Measurements from ENCODE around the gene TPX2.

TPX2 gene

DNA sequence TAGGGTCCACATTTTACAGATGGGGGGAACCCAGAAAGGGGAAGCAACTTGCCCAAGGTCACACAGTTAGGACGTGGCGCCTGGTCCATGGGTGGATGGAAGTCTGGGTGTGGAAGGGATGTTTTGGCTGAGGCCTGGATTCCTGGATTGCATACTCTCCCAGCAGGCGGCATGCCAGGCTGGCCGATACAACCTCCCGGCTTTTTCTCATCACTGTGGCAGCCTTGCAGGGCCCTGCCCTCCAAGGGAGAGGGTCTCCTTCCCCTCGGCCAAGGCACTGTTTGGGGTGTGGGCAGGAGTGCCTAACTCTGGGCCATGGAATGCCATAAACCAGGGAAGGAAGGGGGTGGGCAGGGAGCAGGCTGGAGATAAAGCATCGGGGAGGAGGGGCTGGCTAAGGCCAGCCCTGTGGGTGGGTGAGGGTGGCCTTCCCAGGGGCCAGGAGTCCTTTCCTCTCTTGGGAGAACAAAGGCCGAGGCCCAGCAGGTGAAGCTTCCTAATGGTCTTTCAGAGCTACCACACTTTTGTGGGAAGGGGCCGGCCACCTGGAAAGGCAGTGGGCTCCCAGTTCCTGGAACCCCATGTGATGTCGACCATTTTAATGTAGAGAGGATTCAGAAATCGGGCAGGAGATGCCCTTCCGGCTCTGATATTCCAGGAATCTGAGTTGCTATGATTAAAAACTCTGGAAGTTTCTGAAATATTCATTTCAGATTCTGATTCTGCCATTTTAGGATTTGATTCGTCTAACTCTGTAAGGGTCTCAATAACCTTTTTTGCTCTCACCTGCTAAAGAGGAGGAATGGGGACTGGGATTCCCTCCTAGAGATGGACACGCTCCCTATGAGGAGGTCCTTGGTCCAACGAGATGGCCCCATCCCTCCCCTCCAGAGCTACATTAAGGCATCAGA lies 102.1 kb downstream of the TPX2 start:
- in situ Hi-C loops (cut with MboI; ENCODE audit: low sequenced_read_pairs, unreplicated experiment) = loop anchor here (25.0 kb wide), 1 partner anchor 821 kb away; the partner anchor contains the start of gene C20orf203
- DNase-seq (ENCODE audit: low spot score) = no peak

DNA sequence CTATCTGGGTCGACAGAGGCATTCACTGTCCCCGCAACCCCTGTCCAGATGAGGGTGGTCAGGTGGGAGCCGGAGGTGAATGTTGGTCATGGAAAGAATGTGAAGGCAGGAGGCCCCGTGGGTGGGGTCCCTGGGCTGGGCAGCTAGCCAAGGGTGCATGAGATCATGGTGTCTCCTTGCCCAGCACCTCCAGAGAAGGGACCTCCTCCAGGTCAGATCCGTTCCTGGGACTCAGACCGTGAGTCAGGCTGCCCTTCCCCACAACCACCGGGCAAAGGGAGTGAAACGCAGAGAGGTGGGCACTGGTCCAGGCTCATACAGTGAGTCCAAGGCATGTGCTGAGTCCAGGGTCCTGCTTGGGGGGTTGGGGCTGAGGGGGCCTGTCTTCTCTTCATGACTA lies 102.8 kb downstream of the TPX2 start:
- DNase-seq (ENCODE audit: low spot score) = no peak
- in situ Hi-C loops (cut with MboI; ENCODE audit: low sequenced_read_pairs, unreplicated experiment) = loop anchor here (25.0 kb wide), 1 partner anchor 820 kb away; the partner anchor contains the start of gene C20orf203

More for the DNA sequence above, 102.1 kb downstream of the TPX2 start:
- TF ChIP-seq, protein P1, sequence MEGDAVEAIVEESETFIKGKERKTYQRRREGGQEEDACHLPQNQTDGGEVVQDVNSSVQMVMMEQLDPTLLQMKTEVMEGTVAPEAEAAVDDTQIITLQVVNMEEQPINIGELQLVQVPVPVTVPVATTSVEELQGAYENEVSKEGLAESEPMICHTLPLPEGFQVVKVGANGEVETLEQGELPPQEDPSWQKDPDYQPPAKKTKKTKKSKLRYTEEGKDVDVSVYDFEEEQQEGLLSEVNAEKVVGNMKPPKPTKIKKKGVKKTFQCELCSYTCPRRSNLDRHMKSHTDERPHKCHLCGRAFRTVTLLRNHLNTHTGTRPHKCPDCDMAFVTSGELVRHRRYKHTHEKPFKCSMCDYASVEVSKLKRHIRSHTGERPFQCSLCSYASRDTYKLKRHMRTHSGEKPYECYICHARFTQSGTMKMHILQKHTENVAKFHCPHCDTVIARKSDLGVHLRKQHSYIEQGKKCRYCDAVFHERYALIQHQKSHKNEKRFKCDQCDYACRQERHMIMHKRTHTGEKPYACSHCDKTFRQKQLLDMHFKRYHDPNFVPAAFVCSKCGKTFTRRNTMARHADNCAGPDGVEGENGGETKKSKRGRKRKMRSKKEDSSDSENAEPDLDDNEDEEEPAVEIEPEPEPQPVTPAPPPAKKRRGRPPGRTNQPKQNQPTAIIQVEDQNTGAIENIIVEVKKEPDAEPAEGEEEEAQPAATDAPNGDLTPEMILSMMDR (IDR thresholded peaks at IDR 0.05; ENCODE audit: borderline replicate concordance, control extremely low read depth, extremely low read depth, insufficient read depth, missing control alignments) = no peak

DNA sequence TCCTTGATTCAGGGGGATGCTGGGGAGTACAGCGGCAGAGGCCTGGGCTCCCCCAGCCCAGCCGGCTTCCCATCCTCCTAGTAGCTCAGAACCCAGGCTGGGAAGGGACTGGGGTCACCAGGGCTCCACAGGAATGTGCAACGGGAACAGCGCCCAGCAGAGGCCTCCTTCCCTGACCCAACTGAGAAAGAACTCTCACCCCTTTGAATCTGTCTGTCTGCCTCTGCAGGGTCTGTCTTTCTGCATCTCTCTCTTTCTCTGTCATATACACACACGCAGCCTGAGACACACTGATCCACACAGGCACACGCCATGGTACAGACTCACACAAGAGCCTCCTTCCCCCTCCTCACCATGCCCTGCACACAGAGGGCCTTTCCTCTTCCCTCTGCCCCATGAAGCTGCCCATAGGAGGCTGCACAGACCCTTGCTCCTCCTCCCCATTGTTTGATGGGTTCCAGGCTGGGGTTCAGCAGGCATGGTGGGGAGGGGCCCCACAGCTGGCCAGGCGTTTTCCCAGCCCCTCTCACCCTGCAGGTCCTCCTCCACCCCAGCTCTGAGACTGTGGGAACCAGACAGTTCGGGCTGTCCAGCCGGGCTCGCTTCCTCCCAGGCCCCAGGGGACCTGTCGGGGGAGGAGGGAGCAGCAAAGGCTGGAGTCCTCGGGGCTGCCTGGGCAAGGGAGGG lies 103.5 kb downstream of the TPX2 start:
- in situ Hi-C loops (cut with MboI; ENCODE audit: low sequenced_read_pairs, unreplicated experiment) = loop anchor here (25.0 kb wide), 1 partner anchor 820 kb away; the partner anchor contains the start of gene C20orf203
- DNase-seq (ENCODE audit: low spot score) = no peak
- TF ChIP-seq, protein P1 (IDR thresholded peaks at IDR 0.05; ENCODE audit: borderline replicate concordance, control extremely low read depth, extremely low read depth, insufficient read depth, missing control alignments) = no peak

More for the DNA sequence above, 102.8 kb downstream of the TPX2 start:
- TF ChIP-seq, protein P1 (IDR thresholded peaks at IDR 0.05; ENCODE audit: borderline replicate concordance, control extremely low read depth, extremely low read depth, insufficient read depth, missing control alignments) = no peak

DNA sequence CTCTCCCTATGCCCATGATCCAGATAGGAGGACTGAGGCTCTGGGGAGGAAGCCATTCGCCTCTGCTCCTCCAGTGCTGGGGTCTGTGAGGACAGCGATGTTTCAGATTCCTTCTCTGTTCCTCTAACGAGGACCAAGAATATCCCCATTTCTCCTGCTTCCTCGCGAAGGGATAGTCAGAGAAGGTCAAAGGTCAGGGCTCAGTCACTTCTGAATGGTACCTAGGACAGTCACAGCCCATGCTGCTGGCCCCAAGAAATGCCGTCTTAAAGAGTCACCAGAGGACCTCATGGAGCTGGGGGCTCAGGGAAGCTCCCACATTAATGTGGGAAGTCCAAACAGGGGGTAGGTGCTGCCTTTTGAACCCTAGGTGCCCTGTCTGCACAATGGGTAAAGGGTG lies 104.2 kb downstream of the TPX2 start:
- in situ Hi-C loops (cut with MboI; ENCODE audit: low sequenced_read_pairs, unreplicated experiment) = loop anchor here (25.0 kb wide), 1 partner anchor 819 kb away; the partner anchor contains the start of gene C20orf203
- DNase-seq (ENCODE audit: low spot score) = no peak
- TF ChIP-seq, protein P1 (IDR thresholded peaks at IDR 0.05; ENCODE audit: borderline replicate concordance, control extremely low read depth, extremely low read depth, insufficient read depth, missing control alignments) = no peak

DNA sequence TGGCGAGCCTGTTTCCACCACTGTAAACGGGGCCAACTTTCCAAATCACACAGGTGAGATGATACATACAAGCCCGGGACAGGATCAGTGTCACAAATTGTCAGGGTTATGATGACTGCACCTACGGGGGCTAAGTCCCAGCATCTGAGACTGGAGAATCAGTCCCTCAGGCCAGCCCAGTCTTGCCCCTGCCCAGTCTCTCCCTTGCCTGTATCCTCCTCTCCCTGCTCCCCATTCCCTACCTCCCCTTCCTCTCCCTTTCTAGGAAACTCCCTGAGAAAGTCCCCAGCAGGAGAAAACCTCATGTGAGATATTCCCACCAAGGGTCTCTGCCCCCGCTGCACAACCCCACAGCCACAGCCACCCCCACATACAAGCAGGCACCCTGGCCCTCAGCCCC lies 104.8 kb downstream of the TPX2 start:
- TF ChIP-seq, protein P1 (IDR thresholded peaks at IDR 0.05; ENCODE audit: borderline replicate concordance, control extremely low read depth, extremely low read depth, insufficient read depth, missing control alignments) = no peak
- in situ Hi-C loops (cut with MboI; ENCODE audit: low sequenced_read_pairs, unreplicated experiment) = loop anchor here (25.0 kb wide), 1 partner anchor 818 kb away; the partner anchor contains the start of gene C20orf203
- no peak for DNase-seq (ENCODE audit: low spot score)

DNA sequence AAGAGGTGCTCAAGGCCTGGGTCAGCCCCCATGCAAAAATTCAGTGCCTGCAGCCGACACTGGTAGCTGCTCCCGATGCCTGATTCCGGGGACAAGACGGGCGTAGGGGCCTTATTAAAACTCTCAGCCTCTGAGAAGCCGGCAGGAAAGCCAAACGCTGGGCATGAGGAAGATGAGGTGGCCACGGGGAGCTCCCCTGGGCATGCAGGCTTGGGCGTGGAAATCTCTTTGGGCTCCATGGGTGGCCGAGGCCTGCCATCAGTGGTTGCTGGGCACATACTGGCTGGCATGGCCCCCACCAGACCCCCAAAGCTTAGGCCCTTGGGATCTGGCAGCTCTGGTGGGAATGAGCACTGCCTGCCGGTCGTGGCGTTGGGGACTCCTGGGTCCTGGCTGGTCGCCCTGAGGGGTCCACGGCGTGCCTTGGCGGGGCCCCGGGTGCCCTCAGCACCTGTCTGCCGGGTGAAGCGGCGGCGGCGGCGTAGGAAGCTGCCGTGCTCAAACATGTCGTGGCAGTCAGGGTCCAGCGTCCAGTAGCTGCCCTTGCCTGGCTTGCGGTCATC lies 105.7 kb downstream of the TPX2 start:
- DNase-seq (ENCODE audit: low spot score) = no peak
- TF ChIP-seq, protein P1 (IDR thresholded peaks at IDR 0.05; ENCODE audit: borderline replicate concordance, control extremely low read depth, extremely low read depth, insufficient read depth, missing control alignments) = no peak
- in situ Hi-C loops (cut with MboI; ENCODE audit: low sequenced_read_pairs, unreplicated experiment) = loop anchor here (25.0 kb wide), 1 partner anchor 817 kb away; the partner anchor contains the start of gene C20orf203

Data from GM13976 (cell line).